C4-2B (cell line): ENCODE measurements around the gene PDE9A.

Experiments
- H3K27ac ChIP-seq: fragments of 450-650 bp; 2 replicates; pipeline ENCODE4 v1.5.1; 2017
- CTCF ChIP-seq: fragments of 450-650 bp; conservative IDR thresholded peaks from 2 replicates; pipeline ENCODE4 v1.5.1; 2017; ENCODE audit warnings: mild to moderate bottlenecking
- ZFX ChIP-seq: fragments of 450-650 bp; IDR thresholded peaks from 2 replicates; pipeline ENCODE4 v1.6.1; 2017

Gene PDE9A

GRCh38 chr21:42757826-42758655 is 104.6 kb downstream of the PDE9A start:
- no peak overlapping the region for H3K27ac ChIP-seq
- TF ChIP-seq CTCF, result no peak
- TF ChIP-seq ZFX, result no peak

- TF ChIP-seq CTCF (no peak), ZFX (no peak)
- no peak overlapping the region for H3K27ac ChIP-seq
These were observed 105.5 kb downstream of the PDE9A start for GRCh38 chr21:42758721-42759593.

- no peak overlapping the region for H3K27ac ChIP-seq
- TF ChIP-seq ZFX (no peak), CTCF (no peak)
These were observed 106.1 kb downstream of the PDE9A start for GRCh38 chr21:42759594-42759927.

- TF ChIP-seq ZFX (no peak), CTCF (no peak)
- H3K27ac ChIP-seq, result no peak overlapping the region
These were observed 107.0 kb downstream of the PDE9A start for GRCh38 chr21:42760361-42760950.

GRCh38 chr21:42760951-42761751 is 107.7 kb downstream of the PDE9A start:
- H3K27ac ChIP-seq, result no peak overlapping the region
- TF ChIP-seq CTCF, result no peak
- TF ChIP-seq ZFX, result no peak

GRCh38 chr21:42761776-42762335 is 108.4 kb downstream of the PDE9A start:
- no peak overlapping the region for H3K27ac ChIP-seq
- TF ChIP-seq ZFX, result no peak
- no peak for TF ChIP-seq CTCF
